Parathyroid adenoma (tissue), 2 donors: ENCODE data around the gene RIPOR3.
"Not testable (repeated sequence)": the region's sequence is repeated elsewhere in the genome, so short reads cannot be mapped to it uniquely, and the experiment has no call there.

Experiments
- H2AFZ ChIP-seq: fragments of 300-600 bp; sonication (generic); one replicate; pipeline ENCODE4 v1.7.0; 2017; ENCODE audit warnings: antibody characterized with exemption, mild to moderate bottlenecking
- H3K27ac ChIP-seq: fragments of 300-600 bp; sonication (generic); one replicate; pipeline ENCODE4 v1.7.0; 2017
- H3K27me3 ChIP-seq: fragments of 300-600 bp; sonication (generic); one replicate; pipeline ENCODE4 v1.7.0; 2017; ENCODE audit warnings: low read length; ENCODE audit not compliant: control insufficient read depth, insufficient read depth
- H3K36me3 ChIP-seq: fragments of 300-600 bp; sonication (generic); one replicate; pipeline ENCODE4 v1.7.0; 2017; ENCODE audit warnings: low read length; ENCODE audit not compliant: control insufficient read depth, insufficient read depth
- H3K4me1 ChIP-seq: fragments of 300-600 bp; sonication (generic); one replicate; pipeline ENCODE4 v1.7.0; 2017; ENCODE audit warnings: control low read depth
- H3K4me2 ChIP-seq: fragments of 300-600 bp; sonication (generic); one replicate; pipeline ENCODE4 v1.7.0; 2017; ENCODE audit warnings: low read length
- H3K4me3 ChIP-seq: fragments of 300-600 bp; sonication (generic); one replicate; pipeline ENCODE4 v1.7.0; 2017; ENCODE audit warnings: low read depth, low read length
- H3K79me2 ChIP-seq: fragments of 300-600 bp; sonication (generic); one replicate; pipeline ENCODE4 v1.7.0; 2017; ENCODE audit warnings: control low read depth
- H3K9ac ChIP-seq: fragments of 300-600 bp; sonication (generic); one replicate; pipeline ENCODE4 v1.7.0; 2017; ENCODE audit warnings: mild to moderate bottlenecking
- H3K9me3 ChIP-seq: fragments of 300-600 bp; sonication (generic); one replicate; pipeline ENCODE4 v1.7.0; 2017; ENCODE audit warnings: low read length; ENCODE audit not compliant: control insufficient read depth
- CTCF ChIP-seq: fragments of 300-600 bp; sonication (generic); IDR thresholded peaks from one replicate; pipeline ENCODE4 v1.7.0; 2017; ENCODE audit warnings: antibody characterized with exemption, mild to moderate bottlenecking
- donor health status: primary hyperparathyroidism.

Gene RIPOR3

GRCh38 chr20:50676858-50677257 lies 14.5 kb downstream of the RIPOR3 start:
- H3K4me2 ChIP-seq = no peak overlapping the region
- no peak overlapping the region for H2AFZ ChIP-seq
- H3K79me2 ChIP-seq = no peaks in the 10 kb centered on the region
- H3K4me1 ChIP-seq = no peaks in the 10 kb centered on the region
- no peak overlapping the region for H3K27ac ChIP-seq
- no peak for TF ChIP-seq CTCF
- H3K36me3 ChIP-seq = no peaks in the 10 kb centered on the region
- no peaks in the 10 kb centered on the region for H3K27me3 ChIP-seq
- H3K9me3 ChIP-seq = no peaks in the 10 kb centered on the region
- no peak overlapping the region for H3K4me3 ChIP-seq
- H3K9ac ChIP-seq = no peak overlapping the region

GRCh38 chr20:50676377-50676731 lies 15.0 kb downstream of the RIPOR3 start:
- not testable (repeated sequence) for H3K4me1 ChIP-seq, H3K9me3 ChIP-seq, H3K4me2 ChIP-seq, H3K79me2 ChIP-seq, H3K4me3 ChIP-seq, H2AFZ ChIP-seq, H3K27me3 ChIP-seq, H3K36me3 ChIP-seq, H3K9ac ChIP-seq, H3K27ac ChIP-seq

GRCh38 chr20:50675671-50676376 lies 15.5 kb downstream of the RIPOR3 start:
- TF ChIP-seq CTCF = no peak
- no peak overlapping the region for H3K27ac ChIP-seq
- no peaks in the 10 kb centered on the region for H3K36me3 ChIP-seq

GRCh38 chr20:50674138-50674825 lies 17.1 kb downstream of the RIPOR3 start:
- Histone ChIP-seq H3K4me1 (no peaks in the 10 kb centered on the region), H3K4me2 (no peak overlapping the region), H3K4me3 (no peak overlapping the region), H3K9me3 (no peaks in the 10 kb centered on the region), H3K27ac (no peak overlapping the region), H3K27me3 (no peaks in the 10 kb centered on the region), H3K9ac (no peak overlapping the region), H3K79me2 (no peaks in the 10 kb centered on the region), H2AFZ (no peak overlapping the region), H3K36me3 (no peaks in the 10 kb centered on the region)
- no peak for TF ChIP-seq CTCF

More at GRCh38 chr20:50675671-50676376, 15.5 kb downstream of the RIPOR3 start:
- no peaks in the 10 kb centered on the region for H3K79me2 ChIP-seq
- H3K4me3 ChIP-seq = no peak overlapping the region
- no peaks in the 10 kb centered on the region for H3K27me3 ChIP-seq
- no peak overlapping the region for H3K4me2 ChIP-seq
- no peaks in the 10 kb centered on the region for H3K4me1 ChIP-seq
- no peaks in the 10 kb centered on the region for H3K9me3 ChIP-seq
- H3K9ac ChIP-seq = no peak overlapping the region
- no peak overlapping the region for H2AFZ ChIP-seq

GRCh38 chr20:50673466-50674137 lies 17.7 kb downstream of the RIPOR3 start:
- Histone ChIP-seq H3K27me3 (no peaks in the 10 kb centered on the region), H3K79me2 (no peaks in the 10 kb centered on the region), H3K27ac (no peak overlapping the region), H3K9me3 (no peaks in the 10 kb centered on the region), H3K9ac (no peak overlapping the region), H3K4me2 (no peak overlapping the region), H3K4me3 (no peak overlapping the region), H3K36me3 (no peaks in the 10 kb centered on the region), H3K4me1 (no peaks in the 10 kb centered on the region), H2AFZ (no peak overlapping the region)
- no peak for TF ChIP-seq CTCF
